ENCODE results near the gene ZNF646. TPM values are rescaled to one million over a fixed set of nuclear protein-coding genes. Genes with fewer than 3 reads are reported as not detected.

Gene ZNF646
- total and polyA plus RNA-seq, 2 of the 13 experiments (the other 11 are each of a cell fraction or from before 2014, with no cell fraction given) = 3.4 to 10.9 TPM

DNA sequence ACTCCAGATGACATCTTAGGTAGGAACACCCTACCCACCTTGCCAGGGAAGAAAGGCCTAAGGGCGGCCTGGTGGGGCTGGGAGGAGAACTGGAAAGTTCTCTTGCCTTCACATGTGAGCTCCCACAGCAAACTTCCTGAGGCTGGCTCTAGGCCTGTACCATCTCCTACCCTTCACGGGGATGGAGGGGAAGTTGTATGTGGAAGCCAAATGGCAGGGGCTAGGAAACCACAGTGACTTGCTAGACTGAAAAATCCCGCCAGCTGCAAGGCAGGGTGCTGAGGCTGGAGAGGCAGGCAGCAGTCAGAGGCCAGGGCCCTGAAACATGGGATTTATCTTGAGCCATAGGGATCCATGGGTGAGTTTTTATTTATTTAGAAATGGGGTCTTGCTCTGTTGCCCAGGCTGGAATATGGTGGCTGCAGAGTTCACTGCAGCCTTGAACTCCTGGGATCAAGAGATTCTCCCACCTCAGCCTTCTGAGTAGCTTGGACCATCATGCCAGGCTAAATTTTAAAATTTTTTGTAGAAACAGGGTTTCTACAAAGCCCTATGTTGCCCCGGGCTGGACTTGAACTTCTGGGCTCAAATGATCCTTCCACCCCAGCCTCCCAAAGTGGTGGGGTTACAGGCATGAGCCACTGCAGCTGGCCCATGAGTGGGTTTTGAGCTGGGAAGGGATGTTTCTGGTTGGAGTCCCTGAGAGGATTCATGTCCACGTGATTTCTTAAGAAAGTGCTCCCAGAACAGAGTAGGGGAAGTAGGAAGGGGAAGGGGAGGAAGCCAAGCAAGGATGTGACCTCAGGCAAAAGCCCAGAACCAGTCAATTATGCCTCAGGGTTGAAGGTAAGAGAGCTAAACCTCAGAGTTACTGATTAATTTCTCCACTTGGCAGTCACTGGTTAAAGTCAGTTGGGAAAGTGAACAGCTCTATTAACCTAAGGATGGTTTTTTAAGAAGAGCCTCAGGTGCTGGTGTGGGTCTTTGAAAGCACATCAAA is 39.2 kb downstream of the ZNF646 start (continued):
- TF ChIP-seq, protein P1, sequence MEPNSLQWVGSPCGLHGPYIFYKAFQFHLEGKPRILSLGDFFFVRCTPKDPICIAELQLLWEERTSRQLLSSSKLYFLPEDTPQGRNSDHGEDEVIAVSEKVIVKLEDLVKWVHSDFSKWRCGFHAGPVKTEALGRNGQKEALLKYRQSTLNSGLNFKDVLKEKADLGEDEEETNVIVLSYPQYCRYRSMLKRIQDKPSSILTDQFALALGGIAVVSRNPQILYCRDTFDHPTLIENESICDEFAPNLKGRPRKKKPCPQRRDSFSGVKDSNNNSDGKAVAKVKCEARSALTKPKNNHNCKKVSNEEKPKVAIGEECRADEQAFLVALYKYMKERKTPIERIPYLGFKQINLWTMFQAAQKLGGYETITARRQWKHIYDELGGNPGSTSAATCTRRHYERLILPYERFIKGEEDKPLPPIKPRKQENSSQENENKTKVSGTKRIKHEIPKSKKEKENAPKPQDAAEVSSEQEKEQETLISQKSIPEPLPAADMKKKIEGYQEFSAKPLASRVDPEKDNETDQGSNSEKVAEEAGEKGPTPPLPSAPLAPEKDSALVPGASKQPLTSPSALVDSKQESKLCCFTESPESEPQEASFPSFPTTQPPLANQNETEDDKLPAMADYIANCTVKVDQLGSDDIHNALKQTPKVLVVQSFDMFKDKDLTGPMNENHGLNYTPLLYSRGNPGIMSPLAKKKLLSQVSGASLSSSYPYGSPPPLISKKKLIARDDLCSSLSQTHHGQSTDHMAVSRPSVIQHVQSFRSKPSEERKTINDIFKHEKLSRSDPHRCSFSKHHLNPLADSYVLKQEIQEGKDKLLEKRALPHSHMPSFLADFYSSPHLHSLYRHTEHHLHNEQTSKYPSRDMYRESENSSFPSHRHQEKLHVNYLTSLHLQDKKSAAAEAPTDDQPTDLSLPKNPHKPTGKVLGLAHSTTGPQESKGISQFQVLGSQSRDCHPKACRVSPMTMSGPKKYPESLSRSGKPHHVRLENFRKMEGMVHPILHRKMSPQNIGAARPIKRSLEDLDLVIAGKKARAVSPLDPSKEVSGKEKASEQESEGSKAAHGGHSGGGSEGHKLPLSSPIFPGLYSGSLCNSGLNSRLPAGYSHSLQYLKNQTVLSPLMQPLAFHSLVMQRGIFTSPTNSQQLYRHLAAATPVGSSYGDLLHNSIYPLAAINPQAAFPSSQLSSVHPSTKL (CRISPR knock-in tag; IDR thresholded peaks at IDR 0.05) = 0 out of 2 replicates have a peak, but pooled peaks have one; percentile 7
- TF ChIP-seq NR2F6 (IDR thresholded peaks at IDR 0.05) (no peak), NR2F6 (CRISPR knock-in tag; IDR thresholded peaks at IDR 0.05) (0 out of 2 replicates have a peak, but pooled peaks have one; percentile 25), ESRRA (CRISPR knock-in tag; IDR thresholded peaks at IDR 0.05; ENCODE audit: low read depth) (no peak), KIAA2018 (CRISPR knock-in tag; IDR thresholded peaks at IDR 0.05; ENCODE audit: borderline replicate concordance) (no peak), MBNL3 (CRISPR knock-in tag; conservative IDR thresholded peaks at IDR 0.05) (no peak), JDP2 (CRISPR knock-in tag; IDR thresholded peaks at IDR 0.05; ENCODE audit: borderline replicate concordance) (no peak), POLR2AphosphoS5 (IDR thresholded peaks at IDR 0.05; ENCODE audit: low read depth, low read length) (peak; percentile 29), ZNF672 (CRISPR knock-in tag; IDR thresholded peaks at IDR 0.05) (no peak), ZSCAN31 (CRISPR knock-in tag; IDR thresholded peaks at IDR 0.05; ENCODE audit: low read depth) (0 out of 2 replicates have a peak, but pooled peaks have one; percentile 16), ZBTB33 (CRISPR knock-in tag; IDR thresholded peaks at IDR 0.05) (0 out of 2 replicates have a peak, but pooled peaks have one; percentile 13), POGZ (CRISPR knock-in tag; IDR thresholded peaks at IDR 0.05) (no peak), ATAD3A (CRISPR knock-in tag; IDR thresholded peaks at IDR 0.05) (no peak)
- TF ChIP-seq, protein P2, sequence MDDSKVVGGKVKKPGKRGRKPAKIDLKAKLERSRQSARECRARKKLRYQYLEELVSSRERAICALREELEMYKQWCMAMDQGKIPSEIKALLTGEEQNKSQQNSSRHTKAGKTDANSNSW (CRISPR knock-in tag; IDR thresholded peaks at IDR 0.05; ENCODE audit: borderline replicate concordance) = no peak
